Duodenal mucosa (tissue), 2 donors: ENCODE measurements around the gene KIF25.

Experiments used
- H3K27ac ChIP-seq: one replicate; pipeline ENCODE4 v1.7.0; 2013; ENCODE audit warnings: low read depth, low read length
- H3K27me3 ChIP-seq, 2 donors: one replicate each; pipeline ENCODE4 v1.7.0; 2013; ENCODE audit warnings: low read length in 2 of 2, control low read depth in 1 of 2; ENCODE audit not compliant: insufficient read depth in 2 of 2, control insufficient read depth in 1 of 2
- H3K36me3 ChIP-seq, 2 donors: one replicate each; pipeline ENCODE4 v1.7.0; 2013; ENCODE audit warnings: low read length in 2 of 2, control low read depth in 1 of 2; ENCODE audit not compliant: insufficient read depth in 2 of 2, control insufficient read depth in 1 of 2
- H3K4me1 ChIP-seq, 2 donors: one replicate each; pipeline ENCODE4 v1.7.0; 2013; ENCODE audit warnings: low read length in 2 of 2, control low read depth in 1 of 2; ENCODE audit not compliant: insufficient read depth in 2 of 2, control insufficient read depth in 1 of 2
- H3K4me3 ChIP-seq, 2 donors: one replicate each; pipeline ENCODE4 v1.7.0; 2013; ENCODE audit warnings: low read length in 2 of 2, low read depth in 1 of 2
- H3K9ac ChIP-seq, 2 donors: one replicate each; pipeline ENCODE4 v1.7.0; 2013; ENCODE audit warnings: low read length in 2 of 2, low read depth in 1 of 2
- H3K9me3 ChIP-seq, 2 donors: one replicate each; pipeline ENCODE4 v1.7.0; 2013; ENCODE audit warnings: low read length in 2 of 2, control low read depth in 1 of 2; ENCODE audit not compliant: control insufficient read depth in 1 of 2

KIF25 gene

GRCh38 chr6:167957626-167958025, 39.8 kb upstream of the KIF25 start:
- Histone ChIP-seq H3K27me3 (no peaks in the 10 kb centered on the region), H3K4me1 (no peaks in the 10 kb centered on the region), H3K36me3 (peaks cover 3 to 13% of the 10 kb centered on the region in 2 donors), H3K9ac (no peak overlapping the region), H3K4me3 (no peak overlapping the region), H3K9me3 (no peaks in the 10 kb centered on the region), H3K27ac (no peak overlapping the region)

GRCh38 chr6:167960579-167960978, 36.9 kb upstream of the KIF25 start:
- H3K9me3 ChIP-seq, result no peaks in the 10 kb centered on the region
- no peak overlapping the region for H3K4me3 ChIP-seq
- no peak overlapping the region for H3K9ac ChIP-seq
- H3K27ac ChIP-seq, result no peak overlapping the region
- no peaks in the 10 kb centered on the region for H3K27me3 ChIP-seq
- H3K36me3 ChIP-seq, result peaks cover 10 to 36% of the 10 kb centered on the region in 2 donors
- H3K4me1 ChIP-seq, result no peaks in the 10 kb centered on the region

DNA sequence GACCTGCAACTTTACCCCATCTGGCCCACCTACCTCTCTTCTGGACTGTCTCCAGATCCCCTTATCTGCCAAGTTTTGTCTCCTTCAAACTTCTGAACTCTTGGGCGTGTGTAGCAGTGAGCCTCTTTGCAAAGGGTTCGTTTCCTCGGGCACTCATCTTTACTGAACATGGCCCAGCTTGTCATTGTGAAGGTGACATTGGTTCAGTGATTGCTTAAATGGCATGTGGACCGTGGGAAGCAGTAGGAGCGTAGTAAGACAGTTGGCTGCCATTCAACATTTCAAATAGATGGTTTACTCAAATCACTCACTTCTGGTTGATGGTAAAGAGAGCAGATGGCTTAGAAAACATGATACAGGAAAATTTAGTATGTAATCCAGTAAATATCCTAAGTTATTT, 34.8 kb upstream of the KIF25 start:
- Histone ChIP-seq H3K27me3 (no peaks in the 10 kb centered on the region), H3K4me3 (no peak overlapping the region), H3K36me3 (peaks cover 17 to 44% of the 10 kb centered on the region in 2 donors), H3K9me3 (no peaks in the 10 kb centered on the region), H3K4me1 (no peaks in the 10 kb centered on the region), H3K9ac (no peak overlapping the region), H3K27ac (no peak overlapping the region)

DNA sequence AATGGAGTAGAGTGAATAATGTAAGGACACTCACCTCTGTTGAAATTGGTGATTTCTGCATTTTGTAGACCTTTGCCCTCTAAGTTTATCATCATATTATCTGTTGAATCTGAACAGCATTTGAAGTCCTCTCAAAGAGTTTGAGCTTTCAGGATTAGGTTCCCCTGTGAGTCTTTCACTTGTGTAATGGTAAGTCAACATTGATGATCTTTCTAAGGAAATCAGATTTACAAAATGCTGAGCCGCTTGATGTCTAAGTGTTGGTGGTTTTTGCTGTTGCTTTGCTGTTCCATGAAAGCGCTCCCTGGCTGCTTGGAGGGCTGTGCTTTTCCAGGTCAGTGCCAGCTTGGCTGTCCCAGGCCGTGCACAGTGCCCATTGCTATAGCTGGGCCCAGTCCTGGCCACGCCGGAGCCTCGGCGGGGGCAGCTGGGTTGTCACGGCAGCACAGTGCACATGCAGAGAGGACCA, 33.8 kb upstream of the KIF25 start:
- Histone ChIP-seq H3K27ac (no peak overlapping the region), H3K4me3 (no peak overlapping the region)

GRCh38 chr6:167965592-167966539, 31.6 kb upstream of the KIF25 start:
- Histone ChIP-seq H3K4me1 (no peaks in the 10 kb centered on the region), H3K36me3 (peaks cover 26 to 61% of the 10 kb centered on the region in 2 donors), H3K4me3 (no peak overlapping the region), H3K9ac (no peak overlapping the region), H3K27me3 (no peaks in the 10 kb centered on the region), H3K27ac (no peak overlapping the region), H3K9me3 (no peaks in the 10 kb centered on the region)

More for the DNA sequence above, 33.8 kb upstream of the KIF25 start:
- H3K9me3 ChIP-seq, result no peaks in the 10 kb centered on the region
- H3K4me1 ChIP-seq, result no peaks in the 10 kb centered on the region
- no peak overlapping the region for H3K9ac ChIP-seq
- no peaks in the 10 kb centered on the region for H3K27me3 ChIP-seq
- peaks cover 19 to 45% of the 10 kb centered on the region in 2 donors for H3K36me3 ChIP-seq

DNA sequence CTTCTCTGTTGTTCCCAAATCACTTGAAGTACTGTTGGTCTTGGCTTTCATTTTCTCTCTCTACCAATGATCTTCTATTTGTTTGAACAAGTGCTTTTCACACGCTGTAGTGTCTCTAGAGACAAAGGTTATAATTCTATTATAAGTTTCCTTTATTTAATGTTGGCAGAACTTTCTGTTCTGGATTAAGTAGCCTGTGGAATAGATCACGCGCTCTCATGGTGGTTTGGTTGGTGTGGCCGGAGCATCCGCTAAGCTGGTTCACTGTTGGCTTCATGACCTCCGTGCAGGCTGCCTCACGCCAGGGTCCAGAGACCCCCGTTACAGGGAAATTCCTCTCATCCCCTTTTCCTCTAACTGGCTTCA, 30.9 kb upstream of the KIF25 start:
- Histone ChIP-seq H3K9me3 (no peaks in the 10 kb centered on the region), H3K9ac (no peak overlapping the region), H3K27ac (no peak overlapping the region), H3K27me3 (no peaks in the 10 kb centered on the region), H3K4me3 (no peak overlapping the region), H3K36me3 (peaks cover 26 to 68% of the 10 kb centered on the region in 2 donors), H3K4me1 (no peaks in the 10 kb centered on the region)

- Histone ChIP-seq H3K27me3 (no peaks in the 10 kb centered on the region), H3K27ac (no peak overlapping the region), H3K9ac (no peak overlapping the region), H3K4me1 (no peaks in the 10 kb centered on the region), H3K36me3 (peaks cover 26 to 61% of the 10 kb centered on the region in 2 donors), H3K4me3 (no peak overlapping the region), H3K9me3 (no peaks in the 10 kb centered on the region)
These were observed 29.4 kb upstream of the KIF25 start for GRCh38 chr6:167968091-167968490.

DNA sequence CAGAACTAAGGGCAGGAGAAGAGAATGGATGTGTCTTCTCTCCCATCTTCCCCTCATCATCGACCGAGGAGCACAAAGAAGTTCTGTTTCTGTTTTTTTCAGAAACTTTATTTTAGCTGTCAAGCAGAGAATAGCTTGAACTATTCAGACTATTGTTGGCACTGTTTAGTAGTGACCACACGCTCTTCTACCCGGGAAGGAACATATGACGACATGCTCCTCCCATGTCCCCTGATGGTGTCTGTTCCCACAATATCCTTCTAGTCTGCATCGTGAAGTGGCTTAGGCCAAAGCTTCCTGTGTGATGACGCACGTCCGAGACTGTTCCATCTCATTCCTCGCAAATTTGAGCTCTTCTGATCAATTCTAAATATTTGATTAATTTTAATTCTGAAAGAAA, 27.2 kb upstream of the KIF25 start:
- H3K27ac ChIP-seq, result no peak overlapping the region
- peaks cover 4 to 7% of the 10 kb centered on the region in 2 donors for H3K4me1 ChIP-seq
- H3K36me3 ChIP-seq, result peaks cover 20 to 46% of the 10 kb centered on the region in 2 donors
- no peak overlapping the region for H3K4me3 ChIP-seq
- H3K9me3 ChIP-seq, result no peaks in the 10 kb centered on the region
- H3K9ac ChIP-seq, result no peak overlapping the region
- H3K27me3 ChIP-seq, result no peaks in the 10 kb centered on the region

GRCh38 chr6:167972193-167972592, 25.3 kb upstream of the KIF25 start:
- Histone ChIP-seq H3K27ac (no peak overlapping the region), H3K9ac (no peak overlapping the region), H3K36me3 (peaks cover 16 to 30% of the 10 kb centered on the region in 2 donors), H3K27me3 (no peaks in the 10 kb centered on the region), H3K4me3 (no peak overlapping the region), H3K9me3 (no peaks in the 10 kb centered on the region), H3K4me1 (peaks cover 4 to 7% of the 10 kb centered on the region in 2 donors)

- no peak overlapping the region for H3K27ac ChIP-seq
- H3K9ac ChIP-seq, result no peak overlapping the region
- no peak overlapping the region for H3K4me3 ChIP-seq
- H3K4me1 ChIP-seq, result peaks cover 4 to 7% of the 10 kb centered on the region in 2 donors
- H3K36me3 ChIP-seq, result peaks cover 12 to 24% of the 10 kb centered on the region in 2 donors
- no peaks in the 10 kb centered on the region for H3K9me3 ChIP-seq
- no peaks in the 10 kb centered on the region for H3K27me3 ChIP-seq
These were observed 24.2 kb upstream of the KIF25 start for GRCh38 chr6:167973148-167973885.
